Breast epithelium (tissue), 4 donors: ENCODE measurements around the gene RPL5. TPM values are rescaled to one million over a fixed set of nuclear protein-coding genes. Genes with fewer than 3 reads are reported as not detected.

ENCODE experiments used
- DNase-seq, 2 donors: peaks; one replicate each; pipeline ENCODE4 v3.0.0-alpha.2; 2019; ENCODE audit warnings: low spot score in 2 of 2
- H3K27ac ChIP-seq, 2 donors: fragments of 200-600 bp; sonication (generic) in 1 of 2; one replicate each; pipeline ENCODE4 v1.5.1; 2016 to 2019; ENCODE audit warnings: mild to moderate bottlenecking in 1 of 2
- H3K27me3 ChIP-seq, 2 donors: fragments of 200-600 bp; sonication (generic) in 1 of 2; one replicate each; pipeline versions ENCODE4 v1.5.1 to v1.6.0; 2017 to 2019; ENCODE audit warnings: control low read depth in 1 of 2, mild to moderate bottlenecking in 1 of 2
- H3K36me3 ChIP-seq: fragments of 200-600 bp; one replicate; pipeline ENCODE4 v1.5.1; 2019
- H3K4me1 ChIP-seq, 2 donors: fragments of 200-600 bp; sonication (generic); one replicate each; pipeline ENCODE4 v1.5.1; 2016 to 2019; ENCODE audit warnings: control low read depth in 1 of 2
- H3K4me3 ChIP-seq, 3 donors: fragments of 200-600 bp; sonication (generic); 1 replicate in 2 of 3; 2 replicates in 1 of 3; pipeline ENCODE4 v1.5.1; 2016 to 2019; ENCODE audit warnings: mild to moderate bottlenecking in 3 of 3, moderate library complexity in 2 of 3
- H3K9me3 ChIP-seq, 2 donors: fragments of 200-600 bp; sonication (generic) in 1 of 2; one replicate each; pipeline ENCODE4 v1.5.1; 2016 to 2019; ENCODE audit warnings: control low read depth in 1 of 2
- CTCF ChIP-seq, 3 donors: fragments of 450-650 bp; IDR thresholded peaks; one replicate each; pipeline ENCODE4 v1.5.1; 2016 to 2017; ENCODE audit warnings: antibody characterized with exemption in 3 of 3, mild to moderate bottlenecking in 3 of 3, moderate library complexity in 3 of 3
- POLR2A ChIP-seq: fragments of 450-650 bp; IDR thresholded peaks from one replicate; pipeline ENCODE4 v1.6.1; 2016; ENCODE audit warnings: antibody characterized with exemption, mild to moderate bottlenecking, moderate library complexity
- POLR2AphosphoS5 ChIP-seq, 3 donors: sonication (generic); formaldehyde crosslinking; IDR thresholded peaks; one replicate each; pipeline ENCODE4 v1.6.1; 2017; ENCODE audit warnings: antibody characterized with exemption in 3 of 3
- intact Hi-C: fragments of 100-400 bp; cut with DNase I; formaldehyde crosslinking; loops from one replicate; pipeline ENCODE4 v1.15.1; 2023; ENCODE audit warnings: low total_unique reads
- total RNA-seq, 3 donors: library from RNA; depleted of rRNA; stranded (reverse); fragments of >200 nt; gene quantifications; one replicate each; pipeline ENCODE4 v1.1.0, GENCODE V29; 2016

Gene RPL5
- total RNA-seq, 3 donors from 2014 or later: 1,682 to 2,363 (median 2,105) TPM

- H3K4me1 ChIP-seq: no peaks in the 10 kb centered on the region
- H3K27me3 ChIP-seq: no peaks in the 10 kb centered on the region
- H3K9me3 ChIP-seq: no peaks in the 10 kb centered on the region
- TF ChIP-seq POLR2A (no peak), POLR2AphosphoS5 (IDR thresholded peaks at IDR 0.05) (no peak), CTCF (IDR thresholded peaks at IDR 0.05) (no peak)
- intact Hi-C loops: no loop called here
- no peaks in the 10 kb centered on the region for H3K36me3 ChIP-seq
- DNase-seq: no peak
- H3K27ac ChIP-seq: no peak overlapping the region
- H3K4me3 ChIP-seq: no peak overlapping the region
Observed at GRCh38 chr1:92874987-92875386, 43.1 kb downstream of the RPL5 start.

- Histone ChIP-seq H3K9me3 (no peaks in the 10 kb centered on the region), H3K36me3 (no peaks in the 10 kb centered on the region), H3K4me3 (no peak overlapping the region), H3K4me1 (no peaks in the 10 kb centered on the region), H3K27me3 (no peaks in the 10 kb centered on the region), H3K27ac (no peak overlapping the region)
- no peak for DNase-seq
- TF ChIP-seq CTCF (IDR thresholded peaks at IDR 0.05) (no peak), POLR2AphosphoS5 (IDR thresholded peaks at IDR 0.05) (no peak), POLR2A (no peak)
- intact Hi-C loops: no loop called here
Observed at GRCh38 chr1:92876351-92876750, 44.5 kb downstream of the RPL5 start.

GRCh38 chr1:92877081-92877711 is 45.4 kb downstream of the RPL5 start:
- no peaks in the 10 kb centered on the region for H3K27me3 ChIP-seq
- H3K4me1 ChIP-seq: no peaks in the 10 kb centered on the region
- TF ChIP-seq CTCF (IDR thresholded peaks at IDR 0.05) (no peak), POLR2A (no peak), POLR2AphosphoS5 (IDR thresholded peaks at IDR 0.05) (no peak)
- intact Hi-C loops: no loop called here
- no peaks in the 10 kb centered on the region for H3K9me3 ChIP-seq
- H3K27ac ChIP-seq: no peak overlapping the region
- H3K4me3 ChIP-seq: no peak overlapping the region
- no peaks in the 10 kb centered on the region for H3K36me3 ChIP-seq
- DNase-seq: no peak

GRCh38 chr1:92877792-92878191 is 46.0 kb downstream of the RPL5 start:
- Histone ChIP-seq H3K27ac (no peak overlapping the region), H3K4me1 (no peaks in the 10 kb centered on the region), H3K4me3 (no peak overlapping the region), H3K27me3 (no peaks in the 10 kb centered on the region), H3K9me3 (no peaks in the 10 kb centered on the region), H3K36me3 (no peaks in the 10 kb centered on the region)
- no peak for DNase-seq
- intact Hi-C loops: no loop called here
- no peak for TF ChIP-seq CTCF (IDR thresholded peaks at IDR 0.05)
- no peak for TF ChIP-seq POLR2AphosphoS5 (IDR thresholded peaks at IDR 0.05)
- TF ChIP-seq POLR2A: no peak

GRCh38 chr1:92879316-92879968 is 47.6 kb downstream of the RPL5 start:
- Histone ChIP-seq H3K4me1 (no peaks in the 10 kb centered on the region), H3K9me3 (no peaks in the 10 kb centered on the region), H3K27ac (no peak overlapping the region), H3K27me3 (no peaks in the 10 kb centered on the region), H3K4me3 (no peak overlapping the region), H3K36me3 (no peaks in the 10 kb centered on the region)
- intact Hi-C loops: no loop called here
- no peak for DNase-seq
- TF ChIP-seq CTCF (IDR thresholded peaks at IDR 0.05) (no peak), POLR2AphosphoS5 (IDR thresholded peaks at IDR 0.05) (no peak), POLR2A (no peak)
